Lower lobe of right lung (tissue), 2 donors: Measurements from ENCODE around the gene GRM8. TPM values are rescaled to one million over a fixed set of nuclear protein-coding genes. Genes with fewer than 3 reads are reported as not detected.

Source experiments
- ATAC-seq, 2 donors: fragments of 200-7000 bp; cut with Tn5 transposase; one replicate each; pipeline ENCODE4 v1.9.1; 2020 to 2022; ENCODE audit warnings: mild to moderate bottlenecking in 2 of 2, moderate library complexity in 2 of 2
- DNase-seq: peaks from one replicate; pipeline ENCODE4 v3.0.0-alpha.2; 2020
- H3K27ac ChIP-seq: fragments of 200-600 bp; one replicate; pipeline ENCODE4 v1.8.0; 2022
- H3K27me3 ChIP-seq: fragments of 200-600 bp; one replicate; pipeline ENCODE4 v1.8.0; 2022; ENCODE audit warnings: low read depth
- H3K36me3 ChIP-seq: fragments of 200-600 bp; one replicate; pipeline ENCODE4 v1.8.0; 2022; ENCODE audit warnings: mild to moderate bottlenecking
- H3K4me1 ChIP-seq: fragments of 200-600 bp; one replicate; pipeline ENCODE4 v1.8.0; 2022
- H3K4me3 ChIP-seq: fragments of 200-600 bp; one replicate; pipeline ENCODE4 v1.8.0; 2022; ENCODE audit warnings: mild to moderate bottlenecking
- H3K9me3 ChIP-seq: fragments of 200-600 bp; one replicate; pipeline ENCODE4 v1.8.0; 2022
- intact Hi-C: fragments of 100-400 bp; cut with DNase I; formaldehyde crosslinking; loops from one replicate; pipeline ENCODE4 v1.11.0; 2022
- total RNA-seq: library from RNA; stranded (reverse); fragmentation: NEBNext Ultra II Directional; extraction: Animal tissue kit (Norgen Biotek cat#: 25700); gene quantifications from one replicate; pipeline ENCODE4 v1.2.1, GENCODE V29; 2021
- TF ChIP-seq, protein P1 (sequence below): fragments of 200-600 bp; IDR thresholded peaks from one replicate; pipeline ENCODE4 v1.8.0; 2022; ENCODE audit warnings: antibody characterized with exemption, mild to moderate bottlenecking
- donor health status: DM: no; HTN: yes; CAD: no; lungs with severe emphysema.

Gene GRM8
- total RNA-seq, 1 donor from 2014 or later, result not detected

DNA sequence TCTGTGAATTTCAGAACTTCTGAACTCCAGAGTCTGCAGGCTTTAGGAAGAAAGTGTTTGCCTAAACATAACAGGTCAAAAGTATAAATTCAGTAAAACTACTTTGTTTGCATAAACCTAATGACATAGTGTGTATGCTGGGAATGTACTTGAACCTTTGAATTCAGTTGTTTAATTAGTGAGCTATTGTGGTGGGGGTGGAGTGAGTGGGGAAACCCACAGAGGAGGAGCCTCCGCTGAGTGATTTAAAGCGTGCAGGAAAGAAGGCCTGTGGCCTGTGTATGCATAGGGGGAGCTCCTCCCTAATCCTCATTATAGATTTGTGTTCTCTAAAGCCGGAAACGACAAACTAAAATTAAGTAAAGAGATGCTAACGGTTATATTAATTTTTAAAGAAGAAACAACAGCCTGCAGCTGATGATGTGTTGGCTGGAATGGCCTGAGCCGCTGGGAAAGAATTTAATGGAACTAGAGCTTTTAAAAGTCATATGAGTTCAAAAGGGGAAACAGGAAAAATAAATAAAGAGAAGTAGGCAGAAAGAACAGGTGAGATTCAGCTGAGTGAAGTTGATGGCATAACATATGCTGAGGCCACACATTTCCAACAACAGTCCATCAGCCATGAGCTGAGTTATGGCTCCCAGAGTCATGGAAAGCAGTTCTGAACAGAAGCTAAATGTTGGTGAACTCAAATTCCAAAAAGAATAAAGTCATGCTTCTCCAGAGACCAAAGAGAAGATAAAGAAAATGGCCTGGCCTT, 595.0 kb downstream of the GRM8 start:
- H3K36me3 ChIP-seq, result no peaks in the 10 kb centered on the region
- DNase-seq, result no peak
- intact Hi-C loops, result no loop called here
- no peaks in the 10 kb centered on the region for H3K9me3 ChIP-seq
- no peaks in the 10 kb centered on the region for H3K27me3 ChIP-seq
- no peak overlapping the region for H3K4me3 ChIP-seq
- peak; percentile 58 to 75 for ATAC-seq
- no peaks in the 10 kb centered on the region for H3K4me1 ChIP-seq
- TF ChIP-seq, protein P1, sequence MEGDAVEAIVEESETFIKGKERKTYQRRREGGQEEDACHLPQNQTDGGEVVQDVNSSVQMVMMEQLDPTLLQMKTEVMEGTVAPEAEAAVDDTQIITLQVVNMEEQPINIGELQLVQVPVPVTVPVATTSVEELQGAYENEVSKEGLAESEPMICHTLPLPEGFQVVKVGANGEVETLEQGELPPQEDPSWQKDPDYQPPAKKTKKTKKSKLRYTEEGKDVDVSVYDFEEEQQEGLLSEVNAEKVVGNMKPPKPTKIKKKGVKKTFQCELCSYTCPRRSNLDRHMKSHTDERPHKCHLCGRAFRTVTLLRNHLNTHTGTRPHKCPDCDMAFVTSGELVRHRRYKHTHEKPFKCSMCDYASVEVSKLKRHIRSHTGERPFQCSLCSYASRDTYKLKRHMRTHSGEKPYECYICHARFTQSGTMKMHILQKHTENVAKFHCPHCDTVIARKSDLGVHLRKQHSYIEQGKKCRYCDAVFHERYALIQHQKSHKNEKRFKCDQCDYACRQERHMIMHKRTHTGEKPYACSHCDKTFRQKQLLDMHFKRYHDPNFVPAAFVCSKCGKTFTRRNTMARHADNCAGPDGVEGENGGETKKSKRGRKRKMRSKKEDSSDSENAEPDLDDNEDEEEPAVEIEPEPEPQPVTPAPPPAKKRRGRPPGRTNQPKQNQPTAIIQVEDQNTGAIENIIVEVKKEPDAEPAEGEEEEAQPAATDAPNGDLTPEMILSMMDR, result no peak
- H3K27ac ChIP-seq, result no peak overlapping the region

DNA sequence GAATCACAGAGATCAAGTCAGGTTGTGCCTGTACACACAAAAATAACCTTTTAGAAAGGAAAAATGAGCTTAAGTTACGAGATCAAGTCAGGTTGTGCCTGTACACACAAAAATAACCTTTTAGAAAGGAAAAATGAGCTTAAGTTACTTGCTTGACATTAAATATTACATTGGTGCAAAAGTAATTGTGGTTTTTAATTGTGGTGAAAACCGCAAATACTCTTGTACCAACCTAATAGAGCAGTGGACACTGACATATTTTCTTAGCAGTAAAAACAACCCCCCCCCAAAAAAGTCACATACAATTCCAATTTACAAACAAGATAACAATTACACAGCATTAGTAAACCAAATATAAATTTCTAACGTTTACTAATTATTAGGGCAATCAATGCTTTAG, 595.6 kb downstream of the GRM8 start:
- TF ChIP-seq, protein P1, result no peak
- H3K27me3 ChIP-seq, result no peaks in the 10 kb centered on the region
- H3K27ac ChIP-seq, result no peak overlapping the region

DNA sequence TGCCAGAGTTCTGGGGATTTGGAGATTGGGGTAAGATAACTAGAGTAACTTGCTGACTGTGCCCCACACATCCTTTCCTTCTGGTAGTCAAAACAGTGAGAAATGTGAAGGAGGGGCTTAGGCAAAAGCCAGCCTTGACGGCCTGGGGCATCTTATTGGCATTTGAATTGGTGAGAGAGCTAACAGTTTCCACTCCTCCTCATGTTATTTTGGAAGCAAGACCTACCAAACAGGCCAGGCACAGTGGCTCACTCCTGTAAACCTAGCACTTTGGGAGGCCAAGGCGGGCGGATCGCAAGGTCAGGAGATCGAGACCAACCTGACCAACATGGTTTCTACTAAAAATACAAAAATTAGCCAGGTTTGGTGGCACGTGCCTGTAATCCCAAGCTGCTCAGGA, 596.6 kb downstream of the GRM8 start:
- intact Hi-C loops, result no loop called here
- Histone ChIP-seq H3K9me3 (no peaks in the 10 kb centered on the region), H3K27ac (no peak overlapping the region), H3K4me3 (no peak overlapping the region), H3K36me3 (no peaks in the 10 kb centered on the region), H3K27me3 (no peaks in the 10 kb centered on the region), H3K4me1 (no peaks in the 10 kb centered on the region)
- TF ChIP-seq, protein P1, result no peak
- no peak for DNase-seq
- no peak for ATAC-seq

More for the DNA sequence above, 595.6 kb downstream of the GRM8 start:
- Histone ChIP-seq H3K4me3 (no peak overlapping the region), H3K9me3 (no peaks in the 10 kb centered on the region), H3K36me3 (no peaks in the 10 kb centered on the region), H3K4me1 (no peaks in the 10 kb centered on the region)
- DNase-seq, result no peak
- ATAC-seq, result no peak
- intact Hi-C loops, result no loop called here

DNA sequence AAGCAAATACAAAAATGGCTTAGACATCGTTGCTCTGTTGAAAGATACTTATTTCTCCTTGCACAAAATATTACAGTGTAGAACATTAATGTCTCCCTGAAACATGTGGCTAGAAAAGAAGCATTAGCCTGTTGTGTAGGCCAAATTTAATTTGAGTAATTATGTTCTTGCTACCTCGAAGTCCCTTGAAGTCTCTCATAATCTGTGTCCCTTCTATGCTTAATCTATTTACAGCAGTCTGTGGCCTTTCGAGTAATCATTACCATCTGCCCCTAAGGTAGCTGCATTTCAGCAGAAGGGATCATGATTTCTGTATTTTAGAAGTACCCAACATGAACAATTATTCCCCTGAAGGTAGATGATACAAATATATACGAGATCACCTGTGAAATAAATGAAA, 615.2 kb downstream of the GRM8 start:
- intact Hi-C loops, result no loop called here
- Histone ChIP-seq H3K27me3 (no peaks in the 10 kb centered on the region), H3K9me3 (no peaks in the 10 kb centered on the region), H3K36me3 (no peaks in the 10 kb centered on the region), H3K4me3 (no peak overlapping the region), H3K27ac (no peak overlapping the region), H3K4me1 (no peaks in the 10 kb centered on the region)
- TF ChIP-seq, protein P1, result no peak
- DNase-seq (no peak), ATAC-seq (no peak)

DNA sequence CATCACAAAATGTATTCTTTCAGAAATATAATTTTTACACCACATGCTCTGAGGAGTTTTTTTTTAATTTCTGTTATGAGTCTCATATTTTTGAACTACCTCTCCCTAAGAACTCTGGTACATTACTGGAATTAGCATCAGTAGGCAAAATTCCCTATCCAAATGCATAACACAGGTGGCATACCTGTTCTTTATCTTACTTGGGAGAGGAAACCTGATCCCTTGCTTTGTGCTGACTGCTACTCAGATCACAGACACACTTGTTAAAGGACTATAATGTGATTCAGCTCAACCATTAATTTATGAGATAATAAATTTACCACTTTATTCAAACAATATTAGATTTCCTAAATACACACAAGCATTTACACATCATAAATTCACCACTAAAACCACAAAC, 617.2 kb downstream of the GRM8 start:
- ATAC-seq, result no peak
- intact Hi-C loops, result no loop called here
- TF ChIP-seq, protein P1, result no peak

More for the DNA sequence above, 617.2 kb downstream of the GRM8 start:
- Histone ChIP-seq H3K27me3 (no peaks in the 10 kb centered on the region), H3K4me3 (no peak overlapping the region), H3K36me3 (no peaks in the 10 kb centered on the region), H3K27ac (no peak overlapping the region), H3K4me1 (no peaks in the 10 kb centered on the region), H3K9me3 (no peaks in the 10 kb centered on the region)
- DNase-seq, result no peak
